Gastrocnemius medialis (tissue), 4 donors: ENCODE data around the gene MICU2. TPM values are rescaled to one million over a fixed set of nuclear protein-coding genes. Genes with fewer than 3 reads are reported as not detected.

Experiments used
- ATAC-seq, 2 donors: fragments of 150-250 bp; one replicate each; pipeline ENCODE4 v1.9.1; 2016
- DNase-seq, 2 donors: peaks; one replicate each; pipeline ENCODE4 v3.0.0-alpha.2; 2019
- H3K27ac ChIP-seq, 4 donors: fragments of 200-600 bp; sonication (generic); 1 replicate in 1 of 4; 2 replicates in 3 of 4; pipeline ENCODE4 v1.5.1; 2016 to 2018; ENCODE audit warnings: mild to moderate bottlenecking in 2 of 4, moderate library complexity in 1 of 4
- H3K27me3 ChIP-seq, 3 donors: fragments of 200-600 bp; sonication (generic) in 2 of 3; 1 replicate in 1 of 3; 2 replicates in 2 of 3; pipeline versions ENCODE4 v1.5.1 to v1.6.0; 2016 to 2019; ENCODE audit warnings: mild to moderate bottlenecking in 1 of 3, moderate library complexity in 1 of 3
- H3K36me3 ChIP-seq, 2 donors: fragments of 200-600 bp; sonication (generic) in 1 of 2; one replicate each; pipeline ENCODE4 v1.5.1; 2017 to 2018
- H3K4me1 ChIP-seq, 2 donors: fragments of 200-600 bp; sonication (generic) in 1 of 2; one replicate each; pipeline ENCODE4 v1.5.1; 2016 to 2017; ENCODE audit warnings: mild to moderate bottlenecking in 2 of 2
- H3K4me3 ChIP-seq, 4 donors: fragments of 200-600 bp; sonication (generic) in 3 of 4; 1 replicate in 1 of 4; 2 replicates in 3 of 4; pipeline ENCODE4 v1.5.1; 2016 to 2019; ENCODE audit warnings: mild to moderate bottlenecking in 2 of 4
- H3K9me3 ChIP-seq, 3 donors: fragments of 200-600 bp; sonication (generic) in 2 of 3; 1 replicate in 1 of 3; 2 replicates in 2 of 3; pipeline ENCODE4 v1.5.1; 2016 to 2019
- POLR2A ChIP-seq, 2 donors: fragments of 450-650 bp; IDR thresholded peaks; one replicate each; pipeline ENCODE4 v1.6.1; 2017; ENCODE audit warnings: antibody characterized with exemption in 2 of 2, mild to moderate bottlenecking in 2 of 2, moderate library complexity in 2 of 2
- in situ Hi-C, 4 donors: fragments of 200-750 bp; cut with MboI; loops; one replicate each; pipeline versions ENCODE4 v1.15.0 to v1.8.0; 2017; ENCODE audit warnings: low sequenced_read_pairs in 4 of 4
- intact Hi-C: fragments of 100-400 bp; cut with DNase I; formaldehyde crosslinking; loops from one replicate; pipeline ENCODE4 v1.15.1; 2023; ENCODE audit warnings: low total_unique reads
- total RNA-seq, 4 donors: library from RNA; depleted of rRNA; stranded (reverse); fragments of >200 nt; gene quantifications; one replicate each; pipeline versions ENCODE4 v1.1.0 to v1.2.3, GENCODE V29; 2016
- TF ChIP-seq, protein P1 (sequence below), 5 experiments: fragments of 450-650 bp in 3 of 5; fragments of 200-600 bp in 2 of 5; sonication (generic) in 2 of 5; IDR thresholded peaks in 4 of 5; conservative IDR thresholded peaks in 1 of 5; 1 replicate in 4 of 5; 2 replicates in 1 of 5; pipeline ENCODE4 v1.5.1; 2016 to 2019; ENCODE audit warnings: antibody characterized with exemption in 5 of 5, mild to moderate bottlenecking in 3 of 5, moderate library complexity in 3 of 5

Gene MICU2
- total RNA-seq, 4 donors from 2014 or later = 83.6 to 126 (median 106) TPM

DNA sequence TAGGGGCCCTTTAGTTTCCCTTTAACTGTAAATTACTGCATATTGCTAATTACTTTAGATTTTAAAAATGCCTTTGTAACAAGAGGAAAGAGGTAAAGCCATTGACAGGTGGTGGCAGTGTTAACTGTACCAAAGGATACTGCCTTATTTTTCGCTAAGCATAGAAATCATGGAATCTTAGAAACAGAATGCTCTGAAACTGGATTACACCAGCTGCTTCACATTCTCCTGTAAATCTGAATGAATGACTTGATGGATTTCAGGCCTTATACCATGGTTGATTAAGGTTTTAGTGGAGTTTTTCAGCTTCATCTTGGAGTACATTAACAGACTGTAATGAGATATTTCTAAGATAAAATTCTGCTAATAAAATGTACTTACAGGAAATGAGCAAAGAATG lies 25.2 kb downstream of the MICU2 start:
- H3K27me3 ChIP-seq = no peaks in the 10 kb centered on the region
- no peak for TF ChIP-seq POLR2A (IDR thresholded peaks at IDR 0.05)
- TF ChIP-seq, protein P1, sequence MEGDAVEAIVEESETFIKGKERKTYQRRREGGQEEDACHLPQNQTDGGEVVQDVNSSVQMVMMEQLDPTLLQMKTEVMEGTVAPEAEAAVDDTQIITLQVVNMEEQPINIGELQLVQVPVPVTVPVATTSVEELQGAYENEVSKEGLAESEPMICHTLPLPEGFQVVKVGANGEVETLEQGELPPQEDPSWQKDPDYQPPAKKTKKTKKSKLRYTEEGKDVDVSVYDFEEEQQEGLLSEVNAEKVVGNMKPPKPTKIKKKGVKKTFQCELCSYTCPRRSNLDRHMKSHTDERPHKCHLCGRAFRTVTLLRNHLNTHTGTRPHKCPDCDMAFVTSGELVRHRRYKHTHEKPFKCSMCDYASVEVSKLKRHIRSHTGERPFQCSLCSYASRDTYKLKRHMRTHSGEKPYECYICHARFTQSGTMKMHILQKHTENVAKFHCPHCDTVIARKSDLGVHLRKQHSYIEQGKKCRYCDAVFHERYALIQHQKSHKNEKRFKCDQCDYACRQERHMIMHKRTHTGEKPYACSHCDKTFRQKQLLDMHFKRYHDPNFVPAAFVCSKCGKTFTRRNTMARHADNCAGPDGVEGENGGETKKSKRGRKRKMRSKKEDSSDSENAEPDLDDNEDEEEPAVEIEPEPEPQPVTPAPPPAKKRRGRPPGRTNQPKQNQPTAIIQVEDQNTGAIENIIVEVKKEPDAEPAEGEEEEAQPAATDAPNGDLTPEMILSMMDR (IDR thresholded peaks at IDR 0.05 in 4 of 5, conservative IDR thresholded peaks at IDR 0.05 in 1 of 5) = no peak
- H3K9me3 ChIP-seq = no peaks in the 10 kb centered on the region
- in situ Hi-C loops (no loop called here), intact Hi-C loops (no loop called here)
- H3K36me3 ChIP-seq = no peaks in the 10 kb centered on the region
- no peak for ATAC-seq
- no peak overlapping the region for H3K27ac ChIP-seq
- DNase-seq = no peak
- H3K4me3 ChIP-seq = no peak overlapping the region
- peaks cover 11% of the 10 kb centered on the region in 2 donors for H3K4me1 ChIP-seq

DNA sequence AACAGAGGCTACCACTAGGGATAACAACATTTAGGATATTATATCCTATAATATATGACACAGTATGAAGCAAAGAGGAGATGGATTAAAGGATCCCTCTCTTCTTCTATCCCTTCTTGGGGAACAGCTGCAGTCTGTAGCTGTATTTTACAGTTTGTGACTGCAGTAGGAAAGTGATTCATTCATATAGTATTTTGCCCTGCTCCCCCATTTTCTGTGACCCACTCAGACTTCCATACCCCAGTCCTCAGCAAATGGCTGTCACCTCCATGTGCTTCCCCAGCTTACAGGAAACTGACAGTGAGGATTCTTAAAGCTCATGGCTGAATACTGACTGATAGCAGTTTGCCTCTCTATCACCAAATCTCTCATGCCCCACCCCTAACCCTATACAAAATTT lies 27.5 kb downstream of the MICU2 start:
- in situ Hi-C loops = no loop called here
- no peak for TF ChIP-seq POLR2A (IDR thresholded peaks at IDR 0.05)
- TF ChIP-seq, protein P1 (IDR thresholded peaks at IDR 0.05 in 4 of 5, conservative IDR thresholded peaks at IDR 0.05 in 1 of 5) = no peak
- Histone ChIP-seq H3K4me1 (peaks cover 12 to 13% of the 10 kb centered on the region in 2 donors), H3K9me3 (no peaks in the 10 kb centered on the region), H3K36me3 (no peaks in the 10 kb centered on the region), H3K27me3 (no peaks in the 10 kb centered on the region), H3K27ac (no peak overlapping the region), H3K4me3 (no peak overlapping the region)
- DNase-seq (no peak), ATAC-seq (no peak)
- intact Hi-C loops = no loop called here

DNA sequence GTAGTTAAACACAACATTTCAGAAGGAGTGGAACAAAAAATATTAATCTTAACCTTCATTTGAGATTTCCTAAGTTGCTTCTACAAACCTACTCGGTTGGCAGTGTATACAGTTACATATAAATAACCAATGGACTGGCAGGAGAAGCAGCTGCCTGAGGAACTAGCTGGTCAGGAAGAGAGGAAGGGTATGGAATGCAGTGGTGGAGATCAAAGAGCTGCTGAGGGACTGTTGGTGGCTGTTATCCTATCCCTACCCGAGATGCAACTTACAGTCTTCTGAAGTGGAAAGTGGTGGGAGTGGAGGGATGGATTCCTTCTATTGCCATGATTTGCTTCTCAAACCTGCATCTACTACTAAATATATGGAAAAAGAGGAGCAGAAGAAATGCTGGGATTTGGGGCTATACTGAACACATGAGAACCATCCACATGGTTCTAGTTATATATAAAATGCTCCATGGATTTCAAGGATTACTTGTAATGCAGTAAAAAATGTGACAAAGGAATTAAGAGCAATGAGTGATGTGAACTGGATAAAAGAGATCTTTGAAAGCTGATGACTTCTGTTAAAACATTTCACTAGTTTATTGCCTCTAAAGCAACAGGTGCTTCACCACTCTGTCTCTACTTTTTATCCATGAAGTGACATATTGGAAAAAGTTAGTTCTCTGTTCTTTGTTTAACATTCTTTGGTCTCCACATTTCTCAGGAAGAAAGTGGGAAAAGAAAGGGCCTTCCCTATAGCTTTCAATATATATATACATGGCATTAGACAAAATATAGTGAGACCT lies 29.9 kb downstream of the MICU2 start:
- no peaks in the 10 kb centered on the region for H3K36me3 ChIP-seq
- TF ChIP-seq, protein P1 (IDR thresholded peaks at IDR 0.05 in 4 of 5, conservative IDR thresholded peaks at IDR 0.05 in 1 of 5) = no peak
- TF ChIP-seq POLR2A (IDR thresholded peaks at IDR 0.05) = no peak
- DNase-seq (no peak), ATAC-seq (no peak)
- no peaks in the 10 kb centered on the region for H3K27me3 ChIP-seq
- no peak overlapping the region for H3K4me3 ChIP-seq
- in situ Hi-C loops = no loop called here
- H3K4me1 ChIP-seq = peaks cover 12 to 13% of the 10 kb centered on the region in 2 donors
- H3K9me3 ChIP-seq = no peaks in the 10 kb centered on the region
- H3K27ac ChIP-seq = no peak overlapping the region
- intact Hi-C loops = no loop called here

DNA sequence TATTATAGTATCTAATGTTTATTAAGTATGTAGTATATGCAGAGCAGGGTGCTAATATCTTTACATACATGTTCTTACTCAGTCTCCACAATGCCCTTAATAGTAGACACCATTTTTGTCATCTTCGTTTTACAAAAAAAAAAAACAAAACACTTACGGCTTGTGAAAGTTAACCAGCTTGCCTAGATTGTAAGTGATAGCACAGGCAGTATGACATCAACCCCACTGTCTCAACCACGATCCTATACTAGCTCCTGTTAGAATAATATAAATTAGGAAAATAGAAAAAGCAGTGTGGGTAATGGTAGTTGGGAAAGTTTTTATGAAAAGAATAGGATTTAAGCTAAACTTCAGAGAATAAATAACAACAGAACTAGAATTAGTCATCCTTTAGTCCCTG lies 34.3 kb downstream of the MICU2 start:
- Histone ChIP-seq H3K4me3 (no peak overlapping the region), H3K36me3 (peaks cover 0 to 24% of the 10 kb centered on the region in 2 donors), H3K27ac (no peak overlapping the region), H3K4me1 (peaks cover 8 to 9% of the 10 kb centered on the region in 2 donors), H3K27me3 (no peaks in the 10 kb centered on the region), H3K9me3 (no peaks in the 10 kb centered on the region)
- in situ Hi-C loops = no loop called here
- intact Hi-C loops = no loop called here
- no peak for TF ChIP-seq POLR2A (IDR thresholded peaks at IDR 0.05)
- TF ChIP-seq, protein P1 (IDR thresholded peaks at IDR 0.05 in 4 of 5, conservative IDR thresholded peaks at IDR 0.05 in 1 of 5) = no peak
- DNase-seq (no peak), ATAC-seq (no peak)
